GM12892 (cell line): ENCODE measurements around the gene ZIC5.

Experiments
- POLR2A ChIP-seq: IDR thresholded peaks from 2 replicates; pipeline ENCODE4 v1.6.1; 2011; ENCODE audit warnings: low read depth, low read length, control low read depth
- POLR2AphosphoS5 ChIP-seq: IDR thresholded peaks from 2 replicates; pipeline ENCODE4 v1.6.1; 2011; ENCODE audit warnings: low read depth, low read length, control low read depth

DNA sequence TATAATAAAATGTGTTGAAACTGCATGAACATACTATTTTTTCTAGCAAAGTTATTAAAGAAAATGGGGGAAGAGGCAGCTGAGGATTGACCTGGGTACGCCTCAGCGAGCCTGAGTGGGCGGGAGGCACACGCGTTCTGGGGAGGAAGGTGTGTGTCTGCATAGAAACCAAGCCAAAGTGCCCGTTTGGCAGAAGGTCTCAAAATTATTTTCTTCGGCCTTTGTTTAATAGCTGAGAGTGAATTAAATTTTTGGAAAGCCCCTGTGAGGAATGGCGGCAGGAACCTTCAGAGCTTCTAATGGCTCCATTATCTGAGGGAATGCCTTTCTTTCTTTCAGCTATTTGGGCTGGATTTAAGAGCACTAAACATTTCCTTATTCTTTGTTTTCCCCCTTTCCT, 15.2 kb upstream of the ZIC5 start:
- no peak for TF ChIP-seq POLR2A
- TF ChIP-seq POLR2AphosphoS5 = no peak
